ENCODE measurements around the gene FAM131B. TPM values are rescaled to one million over a fixed set of nuclear protein-coding genes. Genes with fewer than 3 reads are reported as not detected.

Gene FAM131B
- total and polyA plus RNA-seq, 2 of the 13 experiments (the other 11 are each of a cell fraction or from before 2014, with no cell fraction given) = 0.07 TPM; not detected in 1

DNA sequence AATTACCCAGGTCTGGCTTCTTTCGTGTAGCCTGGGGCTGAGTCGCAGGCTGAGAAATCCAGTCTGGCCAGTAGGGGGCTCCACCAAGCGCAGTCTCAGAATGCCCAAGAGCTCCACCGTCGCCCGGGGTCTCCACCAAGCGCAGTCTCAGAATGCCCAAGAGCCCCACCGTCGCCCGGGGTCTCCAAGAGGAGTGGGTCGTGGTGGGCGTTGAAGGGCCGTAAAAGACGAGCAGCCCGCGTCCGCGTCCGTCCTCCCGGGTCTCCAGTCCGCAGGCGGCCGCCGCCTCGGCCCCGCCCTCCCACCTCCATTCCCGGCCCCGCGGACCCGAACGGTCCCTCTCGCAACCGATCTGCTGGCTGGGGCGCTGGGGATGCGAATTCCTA lies 17.7 kb upstream of the FAM131B start:
- DNase-seq (ENCODE audit: low spot score) (peak; percentile 61), FAIRE-seq (no peak), ATAC-seq (peak; percentile 73)
- H3K4me2 ChIP-seq (ENCODE audit: low read depth, low read length) = peak overlapping the region; percentile 81
- no peaks in the 10 kb centered on the region for H3K9me3 ChIP-seq (ENCODE audit: low read length)
- peaks cover 12% of the 10 kb centered on the region for H3K79me2 ChIP-seq (ENCODE audit: insufficient read depth, low read length)
- peaks cover 5% of the 10 kb centered on the region; the same call in 1 of the 2 replicates for H4K20me1 ChIP-seq (ENCODE audit: insufficient read depth, low read length)
- peak overlapping the region; percentile 88 for H3K9ac ChIP-seq (ENCODE audit: insufficient read depth, low read depth, low read length)
- POLR2A ChIA-PET = interaction anchor here (0.8 to 2.2 kb wide), 6 partner anchors 11 to 117 kb away, joined by 3 to 17 read pairs (median 10); partner anchors contain the start of genes CASP2, EPHA1 and GSTK1
- H3K4me1 ChIP-seq (ENCODE audit: insufficient read depth, low read length) = peaks cover 47% of the 10 kb centered on the region
- peak overlapping the region; percentile 89 for H3K27ac ChIP-seq (ENCODE audit: extremely low read length, insufficient read depth, low read length)
- no TSS peak for BruUV-seq (replicated peaks)
- in situ Hi-C loops (cut with HindIII; ENCODE audit: extremely low pct_ligation_motif_present, low pct_unique_long_range_greater_than_20kb) = loop anchor here (5.0 to 25.0 kb wide), 2 partner anchors 37 to 532 kb away; partner anchors contain the start of gene TCAF1
- 0% methylated on average over 9 of the region's 35 CpGs for WGBS (ENCODE audit: low lambda C conversion rate)
- H2AFZ ChIP-seq (ENCODE audit: low read length) = peak overlapping the region; percentile 54
- CTCF ChIA-PET (ENCODE audit: low intra/inter-chr PET ratio, low total read pairs) = interaction anchor here (0.7 to 2.8 kb wide), 2 partner anchors 29 to 36 kb away, joined by 3 to 24 read pairs; no protein-coding TSS in a partner anchor
- H3K27me3 ChIP-seq (ENCODE audit: control insufficient read depth in 1 of 2, insufficient read depth in 2 of 2, low read length in 2 of 2) = no peaks in the 10 kb centered on the region
- peaks cover 0 to 2% of the 10 kb centered on the region in 2 experiments; a peak in 1 of 5 replicates for H3K36me3 ChIP-seq (replicated peaks in 1 of 2; ENCODE audit: control insufficient read depth in 1 of 2, insufficient read depth in 2 of 2, low read length in 2 of 2)
- peak overlapping the region; percentile 94 to 98 (median 98) for H3K4me3 ChIP-seq (replicated peaks in 1 of 3; ENCODE audit: insufficient read depth in 1 of 3, low read depth in 2 of 3, low read length in 3 of 3)
- intact Hi-C loops (cut with micrococcal nuclease; ENCODE audit: unreplicated experiment) = loop anchor here (1.0 to 2.0 kb wide), 3 partner anchors 29 to 95 kb away; partner anchors contain the start of genes EPHA1 and TMEM139
- TF ChIP-seq MLX (CRISPR knock-in tag; IDR thresholded peaks at IDR 0.05) = no peak
- peak; percentile 40; the same call in 1 of the 2 replicates for TF ChIP-seq MTF2 (CRISPR knock-in tag; IDR thresholded peaks at IDR 0.05; ENCODE audit: borderline replicate concordance)
- TF ChIP-seq U2AF1 (optimal IDR thresholded peaks at IDR 0.05; ENCODE audit: low read depth, low read length) = no peak
- TF ChIP-seq ZKSCAN8 (CRISPR knock-in tag; IDR thresholded peaks at IDR 0.05; ENCODE audit: borderline replicate concordance) = no peak
- TF ChIP-seq, protein P1, sequence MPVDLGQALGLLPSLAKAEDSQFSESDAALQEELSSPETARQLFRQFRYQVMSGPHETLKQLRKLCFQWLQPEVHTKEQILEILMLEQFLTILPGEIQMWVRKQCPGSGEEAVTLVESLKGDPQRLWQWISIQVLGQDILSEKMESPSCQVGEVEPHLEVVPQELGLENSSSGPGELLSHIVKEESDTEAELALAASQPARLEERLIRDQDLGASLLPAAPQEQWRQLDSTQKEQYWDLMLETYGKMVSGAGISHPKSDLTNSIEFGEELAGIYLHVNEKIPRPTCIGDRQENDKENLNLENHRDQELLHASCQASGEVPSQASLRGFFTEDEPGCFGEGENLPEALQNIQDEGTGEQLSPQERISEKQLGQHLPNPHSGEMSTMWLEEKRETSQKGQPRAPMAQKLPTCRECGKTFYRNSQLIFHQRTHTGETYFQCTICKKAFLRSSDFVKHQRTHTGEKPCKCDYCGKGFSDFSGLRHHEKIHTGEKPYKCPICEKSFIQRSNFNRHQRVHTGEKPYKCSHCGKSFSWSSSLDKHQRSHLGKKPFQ (CRISPR knock-in tag; IDR thresholded peaks at IDR 0.05; ENCODE audit: insufficient replicate concordance) = peak; percentile 52
- TF ChIP-seq SPEN (CRISPR knock-in tag; IDR thresholded peaks at IDR 0.05; ENCODE audit: low read depth) = 0 out of 2 replicates have a peak, but pooled peaks have one; percentile 22
- TF ChIP-seq ZNF883 (CRISPR knock-in tag; IDR thresholded peaks at IDR 0.05; ENCODE audit: not compliant biosample characterization) = peak; percentile 48
- TF ChIP-seq ZNF296 (CRISPR knock-in tag; conservative IDR thresholded peaks at IDR 0.05) = no peak
- TF ChIP-seq CREB3 (CRISPR knock-in tag; IDR thresholded peaks at IDR 0.05) = no peak
- TF ChIP-seq ASH2L (IDR thresholded peaks at IDR 0.05; ENCODE audit: insufficient read length, low read depth, low read length) = peak; percentile 47
- 0 out of 2 replicates have a peak, but pooled peaks have one; percentile 28 for TF ChIP-seq ARNT2 (CRISPR knock-in tag; IDR thresholded peaks at IDR 0.05; ENCODE audit: low read depth)
- TF ChIP-seq, protein P2, sequence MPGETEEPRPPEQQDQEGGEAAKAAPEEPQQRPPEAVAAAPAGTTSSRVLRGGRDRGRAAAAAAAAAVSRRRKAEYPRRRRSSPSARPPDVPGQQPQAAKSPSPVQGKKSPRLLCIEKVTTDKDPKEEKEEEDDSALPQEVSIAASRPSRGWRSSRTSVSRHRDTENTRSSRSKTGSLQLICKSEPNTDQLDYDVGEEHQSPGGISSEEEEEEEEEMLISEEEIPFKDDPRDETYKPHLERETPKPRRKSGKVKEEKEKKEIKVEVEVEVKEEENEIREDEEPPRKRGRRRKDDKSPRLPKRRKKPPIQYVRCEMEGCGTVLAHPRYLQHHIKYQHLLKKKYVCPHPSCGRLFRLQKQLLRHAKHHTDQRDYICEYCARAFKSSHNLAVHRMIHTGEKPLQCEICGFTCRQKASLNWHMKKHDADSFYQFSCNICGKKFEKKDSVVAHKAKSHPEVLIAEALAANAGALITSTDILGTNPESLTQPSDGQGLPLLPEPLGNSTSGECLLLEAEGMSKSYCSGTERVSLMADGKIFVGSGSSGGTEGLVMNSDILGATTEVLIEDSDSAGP (CRISPR knock-in tag; IDR thresholded peaks at IDR 0.05; ENCODE audit: borderline replicate concordance) = peak; percentile 84; the same call in 1 of the 2 replicates
- 0 out of 2 replicates have a peak, but pooled peaks have one; percentile 9 for TF ChIP-seq ZBTB38 (CRISPR knock-in tag; IDR thresholded peaks at IDR 0.05)
- 0 out of 2 replicates have a peak, but pooled peaks have one; percentile 6 for TF ChIP-seq SALL2 (CRISPR knock-in tag; IDR thresholded peaks at IDR 0.05)
- TF ChIP-seq TP53 (CRISPR knock-in tag; conservative IDR thresholded peaks at IDR 0.05) = no peak
- TF ChIP-seq ZNF333 (CRISPR knock-in tag; IDR thresholded peaks at IDR 0.05; ENCODE audit: borderline replicate concordance) = no peak
- peak; percentile 40 for TF ChIP-seq SKI (IDR thresholded peaks at IDR 0.05; ENCODE audit: partially characterized antibody)
- no peak for TF ChIP-seq TARDBP (CRISPR knock-in tag; IDR thresholded peaks at IDR 0.05)
- no peak for TF ChIP-seq DNMT3B (CRISPR knock-in tag; conservative IDR thresholded peaks at IDR 0.05)

All from HepG2 (cell line).